Peyer's patch (tissue), 4 donors: Measurements from ENCODE around the gene NDUFAB1. TPM values are rescaled to one million over a fixed set of nuclear protein-coding genes. Genes with fewer than 3 reads are reported as not detected.
"Not testable (repeated sequence)": the region's sequence is repeated elsewhere in the genome, so short reads cannot be mapped to it uniquely, and the experiment has no call there.

Experiments
- DNase-seq, 3 donors: peaks; one replicate each; pipeline ENCODE4 v3.0.0-alpha.2; 2017 to 2019
- H3K27ac ChIP-seq, 4 donors: fragments of 200-600 bp; sonication (generic); one replicate each; pipeline ENCODE4 v1.5.1; 2016 to 2019
- H3K27me3 ChIP-seq, 2 donors: fragments of 200-600 bp; sonication (generic); one replicate each; pipeline ENCODE4 v1.5.1; 2019
- H3K36me3 ChIP-seq, 3 donors: fragments of 200-600 bp; sonication (generic); one replicate each; pipeline ENCODE4 v1.5.1; 2016 to 2019
- H3K4me1 ChIP-seq, 4 donors: fragments of 200-600 bp; sonication (generic); one replicate each; pipeline ENCODE4 v1.5.1; 2016 to 2019
- H3K4me3 ChIP-seq, 4 donors: fragments of 200-600 bp; sonication (generic); 1 replicate in 3 of 4; 2 replicates in 1 of 4; pipeline ENCODE4 v1.5.1; 2016 to 2019; ENCODE audit warnings: mild to moderate bottlenecking in 1 of 4
- H3K9me3 ChIP-seq, 4 donors: fragments of 200-600 bp; sonication (generic); one replicate each; pipeline ENCODE4 v1.5.1; 2016 to 2019; ENCODE audit warnings: mild to moderate bottlenecking in 1 of 4
- CTCF ChIP-seq, 6 experiments: fragments of 450-650 bp in 4 of 6; fragments of 200-600 bp in 2 of 6; sonication (generic) in 1 of 6; IDR thresholded peaks; one replicate each; pipeline ENCODE4 v1.5.1; 2017 to 2019; ENCODE audit warnings: antibody characterized with exemption in 6 of 6, mild to moderate bottlenecking in 3 of 6, moderate library complexity in 1 of 6
- POLR2A ChIP-seq, 2 donors: fragments of 450-650 bp; IDR thresholded peaks; one replicate each; pipeline ENCODE4 v1.5.1; 2017; ENCODE audit warnings: antibody characterized with exemption in 2 of 2, mild to moderate bottlenecking in 2 of 2, moderate library complexity in 2 of 2
- total RNA-seq, 4 donors: library from RNA; depleted of rRNA; stranded (reverse); fragments of >200 nt; gene quantifications; one replicate each; pipeline ENCODE4 v1.1.0, GENCODE V29; 2016

The NDUFAB1 gene
- total RNA-seq, 4 donors from 2014 or later: 49.4 to 115 (median 92.8) TPM

- peaks cover 0 to 47% (median 0%) of the 10 kb centered on the region in 3 donors for H3K36me3 ChIP-seq
- H3K27ac ChIP-seq: no peak overlapping the region
- no peak for DNase-seq
- no peaks in the 10 kb centered on the region for H3K9me3 ChIP-seq
- no peak overlapping the region for H3K4me3 ChIP-seq
- TF ChIP-seq POLR2A (IDR thresholded peaks at IDR 0.05): no peak
- no peak for TF ChIP-seq CTCF (IDR thresholded peaks at IDR 0.05)
- peaks cover 0 to under 1% (median 0%) of the 10 kb centered on the region in 4 donors for H3K4me1 ChIP-seq
- H3K27me3 ChIP-seq: no peaks in the 10 kb centered on the region
These were observed 38.4 kb upstream of the NDUFAB1 start for GRCh38 chr16:23634461-23635036.

- DNase-seq, H3K27ac ChIP-seq: not testable (repeated sequence)
- peaks cover 0 to 59% (median 0%) of the 10 kb centered on the region in 3 donors for H3K36me3 ChIP-seq
These were observed 35.8 kb upstream of the NDUFAB1 start for GRCh38 chr16:23631874-23632273.

GRCh38 chr16:23629516-23629915 lies 33.4 kb upstream of the NDUFAB1 start:
- no peak for TF ChIP-seq CTCF (IDR thresholded peaks at IDR 0.05)
- no peak for TF ChIP-seq POLR2A (IDR thresholded peaks at IDR 0.05)
- Histone ChIP-seq H3K4me3 (no peak overlapping the region), H3K36me3 (peaks cover 0 to 61% (median 0%) of the 10 kb centered on the region in 3 donors), H3K9me3 (no peaks in the 10 kb centered on the region), H3K27me3 (no peaks in the 10 kb centered on the region), H3K4me1 (no peaks in the 10 kb centered on the region), H3K27ac (no peak overlapping the region)
- no peak for DNase-seq

More at GRCh38 chr16:23631874-23632273, 35.8 kb upstream of the NDUFAB1 start:
- not testable (repeated sequence) for H3K27me3 ChIP-seq, H3K4me3 ChIP-seq, H3K4me1 ChIP-seq, H3K9me3 ChIP-seq

GRCh38 chr16:23624092-23624491 lies 28.0 kb upstream of the NDUFAB1 start:
- TF ChIP-seq POLR2A (IDR thresholded peaks at IDR 0.05): no peak
- no peak for TF ChIP-seq CTCF (IDR thresholded peaks at IDR 0.05)
- no peaks in the 10 kb centered on the region for H3K27me3 ChIP-seq
- H3K27ac ChIP-seq: no peak overlapping the region
- H3K4me3 ChIP-seq: no peak overlapping the region
- DNase-seq: no peak
- no peaks in the 10 kb centered on the region for H3K4me1 ChIP-seq
- no peaks in the 10 kb centered on the region for H3K9me3 ChIP-seq
- H3K36me3 ChIP-seq: peaks cover 0 to 75% (median 2%) of the 10 kb centered on the region in 3 donors

GRCh38 chr16:23615805-23616204 lies 19.7 kb upstream of the NDUFAB1 start:
- Histone ChIP-seq H3K36me3 (peaks cover 0 to 75% (median 0%) of the 10 kb centered on the region in 3 donors), H3K4me1 (no peaks in the 10 kb centered on the region), H3K9me3 (no peaks in the 10 kb centered on the region), H3K27me3 (no peaks in the 10 kb centered on the region), H3K27ac (no peak overlapping the region), H3K4me3 (no peak overlapping the region)
- DNase-seq: no peak
- no peak for TF ChIP-seq CTCF (IDR thresholded peaks at IDR 0.05)

GRCh38 chr16:23611936-23612335 lies 15.8 kb upstream of the NDUFAB1 start:
- no peak overlapping the region for H3K4me3 ChIP-seq
- no peaks in the 10 kb centered on the region for H3K27me3 ChIP-seq
- no peak overlapping the region for H3K27ac ChIP-seq
- TF ChIP-seq CTCF (IDR thresholded peaks at IDR 0.05): no peak
- TF ChIP-seq POLR2A (IDR thresholded peaks at IDR 0.05): no peak
- H3K9me3 ChIP-seq: no peaks in the 10 kb centered on the region
- H3K36me3 ChIP-seq: peaks cover 0 to 64% (median 0%) of the 10 kb centered on the region in 3 donors
- DNase-seq: no peak
- H3K4me1 ChIP-seq: no peaks in the 10 kb centered on the region

- not testable (repeated sequence) for H3K27ac ChIP-seq, H3K9me3 ChIP-seq, H3K4me1 ChIP-seq, H3K4me3 ChIP-seq, H3K27me3 ChIP-seq, DNase-seq
- peaks cover 0 to 65% (median 0%) of the 10 kb centered on the region in 3 donors for H3K36me3 ChIP-seq
These were observed 14.8 kb upstream of the NDUFAB1 start for GRCh38 chr16:23610905-23611304.
